HEK293 (cell line): ENCODE measurements around the gene PITPNM2.

Experiments
- CTCF ChIA-PET: fragments of 350-600 bp; formaldehyde crosslinking; extraction: SDS; loops from one replicate; lab custom pipeline; 2021; ENCODE audit warnings: antibody characterized with exemption; lab: Yijun Ruan, JAX
- POLR2A ChIA-PET: fragments of 300-600 bp; formaldehyde crosslinking; extraction: SDS; loops from one replicate; lab custom pipeline; 2020; ENCODE audit warnings: antibody characterized with exemption, inconsistent platforms; lab: Yijun Ruan, JAX
- H3K27ac ChIP-seq: fragments of 200-500 bp; sonication (Bioruptor generic); 2 replicates; pipeline ENCODE4 v1.5.1; 2014; ENCODE audit warnings: low read depth, low read length, control low read depth, inconsistent platforms; ENCODE audit errors: extremely low read depth
- H3K36me3 ChIP-seq, 2 experiments: fragments of 200-500 bp in 1 of 2; sonication (Bioruptor generic) in 1 of 2; 1 replicate in 1 of 2; 2 replicates in 1 of 2; pipeline ENCODE4 v1.5.1; 2014 to 2017; ENCODE audit warnings: inconsistent platforms in 2 of 2, low read length in 2 of 2; ENCODE audit not compliant: control insufficient read depth in 2 of 2, insufficient read depth in 1 of 2
- H3K4me1 ChIP-seq: fragments of 200-500 bp; sonication (Bioruptor generic); 2 replicates; pipeline ENCODE4 v1.5.1; 2014; ENCODE audit warnings: mild to moderate bottlenecking, low read length, inconsistent platforms; ENCODE audit not compliant: control insufficient read depth, insufficient read depth
- H3K4me3 ChIP-seq: 2 replicates; pipeline ENCODE4 v1.5.1; 2011; ENCODE audit warnings: low read depth, mild to moderate bottlenecking, control low read depth, low read length, moderate library complexity
- H3K9me3 ChIP-seq: fragments of 200-500 bp; sonication (Bioruptor generic); 2 replicates; pipeline ENCODE4 v1.5.1; 2014; ENCODE audit warnings: low read depth, low read length, inconsistent platforms; ENCODE audit not compliant: control insufficient read depth, insufficient read depth
- CTCF ChIP-seq: fragments of 450-650 bp; formaldehyde crosslinking; IDR thresholded peaks from 2 replicates; pipeline ENCODE4 v1.5.1; 2016; ENCODE audit warnings: missing biosample characterization, missing genetic modification characterization
- KLF1 ChIP-seq: fragments of 450-650 bp; formaldehyde crosslinking; IDR thresholded peaks from 2 replicates; pipeline ENCODE4 v1.5.1; 2016; ENCODE audit warnings: missing biosample characterization, missing genetic modification characterization
- OSR2 ChIP-seq: fragments of 450-650 bp; formaldehyde crosslinking; IDR thresholded peaks from 2 replicates; pipeline ENCODE4 v1.5.1; 2016; ENCODE audit warnings: missing biosample characterization, missing genetic modification characterization
- PRDM1 ChIP-seq: fragments of 450-650 bp; formaldehyde crosslinking; IDR thresholded peaks from 2 replicates; pipeline ENCODE4; 2016; ENCODE audit warnings: missing biosample characterization, missing genetic modification characterization
- PRDM10 ChIP-seq: fragments of 450-650 bp; formaldehyde crosslinking; IDR thresholded peaks from 2 replicates; pipeline ENCODE4 v1.5.1; 2016; ENCODE audit warnings: missing biosample characterization, missing genetic modification characterization
- SP3 ChIP-seq: fragments of 450-650 bp; formaldehyde crosslinking; IDR thresholded peaks from 2 replicates; pipeline ENCODE4 v1.5.1; 2016; ENCODE audit warnings: missing biosample characterization, missing genetic modification characterization
- WT1 ChIP-seq: fragments of 450-650 bp; formaldehyde crosslinking; IDR thresholded peaks from 2 replicates; pipeline ENCODE4 v1.5.1; 2016; ENCODE audit warnings: missing biosample characterization, missing genetic modification characterization
- ZNF24 ChIP-seq: fragments of 450-650 bp; formaldehyde crosslinking; IDR thresholded peaks from 2 replicates; pipeline ENCODE4 v1.5.1; 2016; ENCODE audit warnings: missing biosample characterization, missing genetic modification characterization
- ZNF280D ChIP-seq: fragments of 450-650 bp; formaldehyde crosslinking; IDR thresholded peaks from 2 replicates; pipeline ENCODE4 v1.5.1; 2016; ENCODE audit warnings: missing biosample characterization, missing genetic modification characterization
- ZNF350 ChIP-seq: fragments of 450-650 bp; formaldehyde crosslinking; IDR thresholded peaks from 2 replicates; pipeline ENCODE4 v1.5.0; 2017; ENCODE audit warnings: missing biosample characterization, mild to moderate bottlenecking, missing genetic modification characterization
- ZNF610 ChIP-seq: fragments of 450-650 bp; formaldehyde crosslinking; IDR thresholded peaks from 2 replicates; pipeline ENCODE4 v1.5.1; 2016; ENCODE audit warnings: missing biosample characterization, missing genetic modification characterization, borderline replicate concordance
- ZNF670 ChIP-seq: fragments of 450-650 bp; formaldehyde crosslinking; IDR thresholded peaks from 2 replicates; pipeline ENCODE4 v1.5.1; 2016; ENCODE audit warnings: missing biosample characterization, missing genetic modification characterization, low read depth
- TF ChIP-seq, protein P1 (sequence below): fragments of 450-650 bp; IDR thresholded peaks from 2 replicates; pipeline ENCODE4 v1.5.1; 2018; ENCODE audit warnings: missing biosample characterization, mild to moderate bottlenecking, missing genetic modification characterization
- TF ChIP-seq, protein P2 (sequence below): fragments of 450-650 bp; formaldehyde crosslinking; IDR thresholded peaks from 2 replicates; pipeline ENCODE4 v1.5.1; 2016; ENCODE audit warnings: missing biosample characterization, missing genetic modification characterization, low read depth

PITPNM2 gene

DNA sequence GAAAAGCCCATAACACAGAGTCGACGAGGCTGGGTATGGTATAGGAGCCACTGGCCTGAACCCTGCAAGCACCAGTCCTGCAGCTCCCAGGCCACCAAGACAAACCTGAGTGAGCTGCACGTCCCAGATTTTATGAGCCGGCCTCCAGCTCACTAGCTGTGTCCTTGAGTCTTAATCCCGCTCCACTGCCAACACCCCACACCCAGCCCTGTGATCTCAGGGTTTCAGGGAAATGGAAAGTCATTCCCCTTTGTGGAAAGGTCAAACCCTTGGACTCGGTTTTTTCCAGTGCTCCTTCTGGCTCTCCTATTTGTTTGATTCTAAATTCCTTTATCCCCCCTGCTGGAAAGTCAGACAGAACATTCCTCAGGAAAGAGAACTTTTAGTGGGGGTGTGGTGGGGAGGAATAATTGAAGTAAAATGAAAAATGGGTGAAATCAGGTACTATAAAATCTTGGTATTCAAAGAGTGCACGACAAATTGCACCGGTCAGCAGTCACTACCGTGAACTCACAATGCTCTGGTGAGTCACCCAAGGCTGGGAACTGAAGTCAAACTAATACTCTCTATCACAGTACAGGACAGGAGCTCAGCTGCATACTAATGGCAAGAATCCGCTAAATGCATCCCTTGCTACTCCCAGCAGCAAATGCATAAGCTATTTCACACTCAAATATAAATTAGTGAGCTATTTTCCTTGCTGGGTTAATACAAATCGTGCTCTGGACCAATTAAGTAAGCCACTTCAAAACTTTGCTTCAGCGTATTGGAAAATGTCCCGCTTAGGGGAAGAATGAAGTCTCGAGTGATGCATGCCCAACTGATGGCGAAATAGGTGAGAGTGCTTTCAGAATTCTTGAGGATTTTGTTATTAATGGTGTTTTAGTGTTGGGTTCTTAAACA lies 9.0 kb downstream of the PITPNM2 start:
- no peak overlapping the region for H3K4me3 ChIP-seq
- CTCF ChIA-PET: interaction anchor here (0.6 kb wide), 1 partner anchor 96 kb away, joined by 3 read pairs; no protein-coding TSS in a partner anchor
- no peak overlapping the region for H3K27ac ChIP-seq
- peaks cover 12% of the 10 kb centered on the region for H3K4me1 ChIP-seq
- POLR2A ChIA-PET: no interaction called here
- no peaks in the 10 kb centered on the region for H3K9me3 ChIP-seq
- no peaks in the 10 kb centered on the region for H3K36me3 ChIP-seq
- TF ChIP-seq ZNF280D (tag by site-specific recombination) (no peak), OSR2 (tag by site-specific recombination) (0 out of 2 replicates have a peak, but pooled peaks have one; percentile 32)
- TF ChIP-seq, protein P1, sequence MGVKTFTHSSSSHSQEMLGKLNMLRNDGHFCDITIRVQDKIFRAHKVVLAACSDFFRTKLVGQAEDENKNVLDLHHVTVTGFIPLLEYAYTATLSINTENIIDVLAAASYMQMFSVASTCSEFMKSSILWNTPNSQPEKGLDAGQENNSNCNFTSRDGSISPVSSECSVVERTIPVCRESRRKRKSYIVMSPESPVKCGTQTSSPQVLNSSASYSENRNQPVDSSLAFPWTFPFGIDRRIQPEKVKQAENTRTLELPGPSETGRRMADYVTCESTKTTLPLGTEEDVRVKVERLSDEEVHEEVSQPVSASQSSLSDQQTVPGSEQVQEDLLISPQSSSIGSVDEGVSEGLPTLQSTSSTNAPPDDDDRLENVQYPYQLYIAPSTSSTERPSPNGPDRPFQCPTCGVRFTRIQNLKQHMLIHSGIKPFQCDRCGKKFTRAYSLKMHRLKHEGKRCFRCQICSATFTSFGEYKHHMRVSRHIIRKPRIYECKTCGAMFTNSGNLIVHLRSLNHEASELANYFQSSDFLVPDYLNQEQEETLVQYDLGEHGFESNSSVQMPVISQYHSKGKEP (tag by site-specific recombination): peak; percentile 28; the same call in 1 of the 2 replicates

- ChIA-PET POLR2A (no interaction called here), CTCF (interaction anchor here (1.4 kb wide), 1 partner anchor 86 kb away, joined by 3 read pairs; no protein-coding TSS in a partner anchor)
- TF ChIP-seq KLF1 (tag by site-specific recombination): 0 out of 2 replicates have a peak, but pooled peaks have one; percentile 12
- TF ChIP-seq ZNF610 (tag by site-specific recombination): no peak
- TF ChIP-seq PRDM1 (tag by site-specific recombination): peak; percentile 31; the same call in 1 of the 2 replicates
- no peak for TF ChIP-seq SP3 (tag by site-specific recombination)
- 0 out of 2 replicates have a peak, but pooled peaks have one; percentile 22 for TF ChIP-seq ZNF24 (tag by site-specific recombination)
- no peak for TF ChIP-seq ZNF670 (tag by site-specific recombination)
- no peak for TF ChIP-seq WT1 (tag by site-specific recombination)
- TF ChIP-seq, protein P2, sequence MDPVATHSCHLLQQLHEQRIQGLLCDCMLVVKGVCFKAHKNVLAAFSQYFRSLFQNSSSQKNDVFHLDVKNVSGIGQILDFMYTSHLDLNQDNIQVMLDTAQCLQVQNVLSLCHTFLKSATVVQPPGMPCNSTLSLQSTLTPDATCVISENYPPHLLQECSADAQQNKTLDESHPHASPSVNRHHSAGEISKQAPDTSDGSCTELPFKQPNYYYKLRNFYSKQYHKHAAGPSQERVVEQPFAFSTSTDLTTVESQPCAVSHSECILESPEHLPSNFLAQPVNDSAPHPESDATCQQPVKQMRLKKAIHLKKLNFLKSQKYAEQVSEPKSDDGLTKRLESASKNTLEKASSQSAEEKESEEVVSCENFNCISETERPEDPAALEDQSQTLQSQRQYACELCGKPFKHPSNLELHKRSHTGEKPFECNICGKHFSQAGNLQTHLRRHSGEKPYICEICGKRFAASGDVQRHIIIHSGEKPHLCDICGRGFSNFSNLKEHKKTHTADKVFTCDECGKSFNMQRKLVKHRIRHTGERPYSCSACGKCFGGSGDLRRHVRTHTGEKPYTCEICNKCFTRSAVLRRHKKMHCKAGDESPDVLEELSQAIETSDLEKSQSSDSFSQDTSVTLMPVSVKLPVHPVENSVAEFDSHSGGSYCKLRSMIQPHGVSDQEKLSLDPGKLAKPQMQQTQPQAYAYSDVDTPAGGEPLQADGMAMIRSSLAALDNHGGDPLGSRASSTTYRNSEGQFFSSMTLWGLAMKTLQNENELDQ (tag by site-specific recombination): no peak
- TF ChIP-seq PRDM10 (tag by site-specific recombination): no peak
- no peak for TF ChIP-seq ZNF350 (tag by site-specific recombination)
- TF ChIP-seq, protein P1 (tag by site-specific recombination): no peak
- no peak for TF ChIP-seq CTCF
Measured at GRCh38 chr12:123140676-123141614, 9.9 kb downstream of the PITPNM2 start.

More at GRCh38 chr12:123140676-123141614, 9.9 kb downstream of the PITPNM2 start:
- Histone ChIP-seq H3K9me3 (no peaks in the 10 kb centered on the region), H3K27ac (no peak overlapping the region), H3K4me1 (peaks cover 12% of the 10 kb centered on the region), H3K4me3 (no peak overlapping the region), H3K36me3 (no peaks in the 10 kb centered on the region)
